Dendritic cell treated with granulocyte-macrophage colony-stimulating factor and Interleukin-4, amounts not matched to agents 40 ng/mL and 50 ng/mL, for 4 days (primary cell): ENCODE measurements around the gene ST13.
"Not testable (repeated sequence)": the region's sequence is repeated elsewhere in the genome, so short reads cannot be mapped to it uniquely, and the experiment has no call there.

Source experiments
- H3K27ac Mint-ChIP-seq: one replicate; pipeline ENCODE4 v1.8.0; 2022; ENCODE audit warnings: mild to moderate bottlenecking, mixed read lengths
- H3K27me3 Mint-ChIP-seq: one replicate; pipeline ENCODE4 v1.8.0; 2022; ENCODE audit warnings: mild to moderate bottlenecking, mixed read lengths
- H3K36me3 Mint-ChIP-seq: one replicate; pipeline ENCODE4 v1.8.0; 2022; ENCODE audit warnings: low read depth, mixed read lengths
- H3K4me1 Mint-ChIP-seq: one replicate; pipeline ENCODE4 v1.8.0; 2022; ENCODE audit warnings: low read depth, mixed read lengths
- H3K4me3 Mint-ChIP-seq: one replicate; pipeline ENCODE4 v1.8.0; 2022; ENCODE audit warnings: mild to moderate bottlenecking, moderate library complexity, mixed read lengths
- H3K9me3 Mint-ChIP-seq: one replicate; pipeline ENCODE4 v1.8.0; 2022; ENCODE audit warnings: mixed read lengths
- intact Hi-C: fragments of 100-400 bp; cut with micrococcal nuclease; formaldehyde crosslinking; loops from one replicate; pipeline ENCODE4 v1.15.0; 2022

Gene ST13

DNA sequence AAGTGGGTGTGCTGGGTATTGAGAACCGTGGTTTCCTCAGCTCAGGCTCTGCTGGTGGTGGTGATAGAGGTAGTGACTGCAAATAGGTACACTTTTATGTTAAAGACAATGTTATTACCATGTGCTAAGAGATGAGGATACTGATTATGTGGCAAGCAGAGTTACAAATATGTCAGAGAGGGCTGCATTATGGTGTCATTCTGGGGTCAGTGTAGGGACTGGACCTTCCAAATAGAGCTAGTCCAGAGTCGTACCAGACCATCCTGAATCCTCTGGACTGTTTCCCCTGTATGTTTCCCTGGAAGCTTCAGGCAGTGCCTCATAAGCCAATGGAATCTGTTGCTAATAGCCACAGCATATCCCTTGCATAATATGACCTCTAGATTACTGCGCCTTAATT is 5.6 kb upstream of the ST13 start, which contains the start of gene DNAJB7:
DNAJB7 (minus strand) TSS at position 101 of the 400 bp plus-strand sequence. CDS start 119 bp downstream, outside the sequence.
- Mint-ChIP-seq H3K4me1 (peaks cover 54% of the 10 kb centered on the region), H3K4me3 (no peak within 1 kb of the TSS), H3K27ac (peak within 1 kb of the TSS; percentile 50), H3K36me3 (peaks cover 22% of the 10 kb centered on the region), H3K9me3 (no peaks in the 10 kb centered on the region), H3K27me3 (no peaks in the 10 kb centered on the region)
- intact Hi-C loops, result no loop called here

- Mint-ChIP-seq H3K36me3 (peaks cover 41% of the 10 kb centered on the region), H3K27me3 (no peaks in the 10 kb centered on the region), H3K4me1 (peaks cover 37% of the 10 kb centered on the region), H3K9me3 (no peaks in the 10 kb centered on the region), H3K27ac (peak overlapping the region; percentile 99), H3K4me3 (peak overlapping the region; percentile 99)
- intact Hi-C loops, result loop anchor here (5.0 kb wide), 1 partner anchor 430 kb away; the partner anchor contains the start of gene RANGAP1
Observed at GRCh38 chr22:40857309-40857855, 943 bp upstream of the ST13 start.

DNA sequence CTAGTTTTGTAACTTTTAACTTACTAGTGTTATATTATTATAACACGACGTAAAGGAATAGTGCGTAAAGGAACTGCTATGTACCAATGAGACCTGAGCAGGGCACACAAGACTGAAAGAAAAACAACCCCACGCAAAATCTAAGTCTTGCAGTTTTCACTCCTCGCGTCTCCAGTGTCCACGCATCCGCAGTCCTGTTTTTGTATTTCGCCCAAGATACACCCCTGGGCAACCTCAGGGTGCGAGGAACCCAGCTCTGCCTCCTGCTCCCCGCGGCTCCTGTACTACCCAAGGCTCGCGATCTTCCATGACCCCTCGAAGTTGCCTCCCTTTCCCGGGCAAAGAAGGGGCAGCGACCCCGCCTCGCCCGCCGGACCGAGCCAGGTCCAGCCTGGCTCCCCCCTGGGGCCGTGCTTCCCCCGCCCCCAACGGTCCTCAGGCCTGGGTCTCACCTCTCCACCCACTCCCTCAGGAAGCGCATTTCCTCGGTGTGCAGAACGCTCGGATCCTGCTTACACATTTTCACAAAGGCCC is 393 bp downstream of the ST13 start:
- Mint-ChIP-seq H3K9me3 (no peaks in the 10 kb centered on the region), H3K4me3 (peak overlapping the region; percentile 99), H3K36me3 (peaks cover 35% of the 10 kb centered on the region), H3K27me3 (no peaks in the 10 kb centered on the region), H3K27ac (peak overlapping the region; percentile 99), H3K4me1 (peaks cover 40% of the 10 kb centered on the region)
- intact Hi-C loops, result loop anchor here (2.0 to 5.0 kb wide), 2 partner anchors 43 to 431 kb away; partner anchors contain the start of gene RANGAP1

DNA sequence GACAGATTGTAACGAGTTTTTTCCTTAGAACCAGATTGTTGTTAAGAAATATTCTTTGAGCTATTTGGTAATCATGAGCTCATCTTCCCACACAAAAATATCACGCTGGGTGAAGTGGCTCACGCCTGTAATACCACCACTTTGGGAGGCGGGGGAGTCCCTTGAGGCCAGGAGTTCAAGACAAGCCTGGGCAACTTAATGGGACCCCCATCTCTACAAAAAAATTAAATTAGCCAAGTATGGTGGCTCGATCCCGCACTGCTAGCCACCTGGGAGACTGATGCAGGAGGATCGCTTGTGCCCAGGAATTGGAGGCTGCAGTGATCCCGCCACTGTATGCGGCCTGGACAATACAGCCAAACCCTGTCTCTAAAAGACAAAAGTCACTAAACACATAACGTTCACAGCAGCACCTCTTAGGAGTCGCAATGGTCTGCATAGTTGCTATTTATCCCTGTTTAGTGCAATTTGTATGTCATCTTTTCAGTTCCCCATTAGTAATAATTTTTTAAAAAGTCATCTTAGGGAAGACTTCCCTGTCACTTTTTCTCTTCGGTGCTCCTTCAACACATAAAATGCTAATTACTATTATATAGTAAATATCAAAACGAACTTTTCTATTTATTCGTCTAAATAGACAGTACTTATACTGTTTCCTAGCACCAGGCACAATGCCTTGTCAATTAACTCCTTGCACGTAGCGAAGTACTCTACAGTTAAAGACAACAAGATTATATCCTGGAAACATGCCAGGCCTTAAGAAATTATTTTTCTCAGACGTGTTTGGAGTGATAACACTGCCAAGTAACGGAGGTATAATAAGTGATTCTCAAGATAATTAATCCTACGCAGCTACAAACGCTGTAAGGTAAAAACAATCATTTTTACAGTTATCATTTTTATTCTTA is 1.1 kb downstream of the ST13 start:
- intact Hi-C loops, result loop anchor here (2.0 to 5.0 kb wide), 2 partner anchors 43 to 432 kb away; partner anchors contain the start of gene RANGAP1
- Mint-ChIP-seq H3K4me3 (peak overlapping the region; percentile 74), H3K27me3 (no peaks in the 10 kb centered on the region), H3K9me3 (no peaks in the 10 kb centered on the region), H3K4me1 (peaks cover 41% of the 10 kb centered on the region), H3K27ac (peak overlapping the region; percentile 99), H3K36me3 (peaks cover 35% of the 10 kb centered on the region)

- Mint-ChIP-seq H3K9me3 (no peaks in the 10 kb centered on the region), H3K36me3 (peaks cover 49% of the 10 kb centered on the region), H3K27me3 (no peaks in the 10 kb centered on the region), H3K4me3 (no peak overlapping the region), H3K27ac (no peak overlapping the region), H3K4me1 (peaks cover 38% of the 10 kb centered on the region)
- intact Hi-C loops, result loop anchor here (2.0 to 5.0 kb wide), 2 partner anchors 37 to 45 kb away; partner anchors contain the start of gene SLC25A17
Observed at GRCh38 chr22:40853961-40854360, 2.5 kb downstream of the ST13 start.

DNA sequence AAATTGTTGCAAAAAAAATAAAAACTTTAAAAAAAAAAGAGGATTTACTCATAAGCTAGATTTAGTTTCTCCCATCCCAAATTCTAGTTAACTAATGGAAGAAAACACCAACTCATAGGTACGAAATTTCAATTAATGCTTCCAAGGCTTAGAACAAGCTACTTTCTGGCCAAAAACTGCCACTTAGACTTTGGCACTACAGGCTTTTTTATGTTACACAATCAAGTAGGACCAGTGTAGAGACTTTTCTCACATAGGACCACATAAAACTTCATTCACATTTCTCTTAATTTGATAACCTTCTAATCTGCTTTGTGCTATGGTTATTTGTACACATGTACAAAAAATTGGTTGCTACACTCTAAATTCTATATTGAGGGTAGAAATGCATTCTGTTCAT is 3.1 kb downstream of the ST13 start:
- Mint-ChIP-seq H3K36me3 (peaks cover 55% of the 10 kb centered on the region), H3K4me1 (peaks cover 35% of the 10 kb centered on the region), H3K27me3 (no peaks in the 10 kb centered on the region), H3K4me3 (no peak overlapping the region), H3K9me3 (no peaks in the 10 kb centered on the region), H3K27ac (no peak overlapping the region)
- intact Hi-C loops, result loop anchor here (5.0 kb wide), 1 partner anchor 36 kb away; the partner anchor contains the start of gene SLC25A17

- H3K27me3 Mint-ChIP-seq, intact Hi-C loops, H3K4me3 Mint-ChIP-seq, H3K27ac Mint-ChIP-seq, H3K9me3 Mint-ChIP-seq, H3K4me1 Mint-ChIP-seq: not testable (repeated sequence)
- peaks cover 96% of the 10 kb centered on the region for H3K36me3 Mint-ChIP-seq
Observed at GRCh38 chr22:40845816-40846215, 10.6 kb downstream of the ST13 start.

DNA sequence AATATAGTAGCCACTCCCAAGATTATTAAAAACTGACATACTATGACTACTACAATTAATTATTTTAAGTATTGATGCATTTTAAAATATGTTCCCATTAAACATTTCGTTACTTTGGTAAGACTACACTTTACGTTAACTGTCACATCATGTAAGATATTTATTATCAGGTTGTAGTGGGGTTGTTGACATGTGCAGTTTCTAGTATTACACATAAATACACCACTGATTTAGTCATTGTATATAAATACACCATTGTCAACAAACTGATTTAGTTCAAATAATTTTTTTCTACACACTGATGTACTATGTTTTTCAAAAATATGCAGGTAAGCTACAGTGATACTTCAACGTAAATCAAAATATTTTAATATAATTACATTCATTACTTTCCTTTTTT is 11.5 kb downstream of the ST13 start:
- intact Hi-C loops, result no loop called here
- Mint-ChIP-seq H3K27ac (no peak overlapping the region), H3K36me3 (peaks cover 97% of the 10 kb centered on the region), H3K27me3 (no peaks in the 10 kb centered on the region), H3K9me3 (no peaks in the 10 kb centered on the region), H3K4me1 (peaks cover 6% of the 10 kb centered on the region), H3K4me3 (no peak overlapping the region)

DNA sequence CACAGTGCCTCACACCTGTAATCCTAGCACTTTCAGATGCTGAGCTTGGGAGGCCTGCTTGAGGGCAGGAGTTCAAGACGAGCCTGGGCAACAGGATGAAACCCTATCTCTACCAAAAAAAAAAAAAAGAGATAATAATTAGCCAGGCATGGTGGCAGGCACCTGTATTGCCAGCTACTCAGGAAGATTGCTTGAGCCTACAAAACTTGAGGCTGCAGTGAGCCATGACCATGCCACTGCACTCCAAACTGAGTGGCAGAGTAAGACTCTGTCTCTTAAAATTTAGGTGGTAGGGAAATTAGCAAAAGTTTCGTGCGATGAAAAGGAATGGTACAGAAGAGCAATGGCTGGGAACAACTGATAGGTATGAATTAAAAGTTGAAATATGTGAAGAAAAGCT is 18.0 kb downstream of the ST13 start:
- Mint-ChIP-seq H3K27me3 (no peaks in the 10 kb centered on the region), H3K9me3 (no peaks in the 10 kb centered on the region), H3K36me3 (peaks cover 97% of the 10 kb centered on the region), H3K27ac (no peak overlapping the region), H3K4me1 (peaks cover 6% of the 10 kb centered on the region), H3K4me3 (no peak overlapping the region)
- intact Hi-C loops, result no loop called here

- peaks cover 94% of the 10 kb centered on the region for H3K36me3 Mint-ChIP-seq
- H3K9me3 Mint-ChIP-seq, result no peaks in the 10 kb centered on the region
- no peak overlapping the region for H3K4me3 Mint-ChIP-seq
- H3K27me3 Mint-ChIP-seq, result no peaks in the 10 kb centered on the region
- no peak overlapping the region for H3K27ac Mint-ChIP-seq
- no peaks in the 10 kb centered on the region for H3K4me1 Mint-ChIP-seq
- intact Hi-C loops, result loop anchor here (5.0 kb wide), 1 partner anchor 328 kb away; no protein-coding TSS in a partner anchor
Observed at GRCh38 chr22:40834619-40835018, 21.8 kb downstream of the ST13 start.

DNA sequence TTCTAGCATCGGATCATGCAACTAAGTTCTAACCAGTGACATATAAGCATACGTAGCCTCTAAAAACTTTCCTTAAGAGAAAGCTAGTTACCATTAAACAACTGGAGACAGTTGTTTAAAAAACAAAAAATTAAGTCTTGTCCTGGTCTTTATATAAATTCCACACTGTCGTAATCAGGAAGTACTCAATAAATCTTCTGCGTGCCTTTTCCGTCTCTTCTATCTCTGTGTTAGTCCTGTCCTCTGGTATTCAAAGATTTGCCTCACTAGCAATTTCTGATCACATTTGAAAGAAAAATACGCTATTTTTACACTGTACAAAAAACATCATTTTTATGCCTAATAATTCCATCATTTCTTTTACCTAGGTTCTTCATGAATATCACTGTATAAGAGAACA is 27.3 kb downstream of the ST13 start:
- no peaks in the 10 kb centered on the region for H3K9me3 Mint-ChIP-seq
- intact Hi-C loops, result no loop called here
- H3K27ac Mint-ChIP-seq, result no peak overlapping the region
- H3K27me3 Mint-ChIP-seq, result no peaks in the 10 kb centered on the region
- peaks cover 83% of the 10 kb centered on the region for H3K36me3 Mint-ChIP-seq
- no peak overlapping the region for H3K4me3 Mint-ChIP-seq
- no peaks in the 10 kb centered on the region for H3K4me1 Mint-ChIP-seq

DNA sequence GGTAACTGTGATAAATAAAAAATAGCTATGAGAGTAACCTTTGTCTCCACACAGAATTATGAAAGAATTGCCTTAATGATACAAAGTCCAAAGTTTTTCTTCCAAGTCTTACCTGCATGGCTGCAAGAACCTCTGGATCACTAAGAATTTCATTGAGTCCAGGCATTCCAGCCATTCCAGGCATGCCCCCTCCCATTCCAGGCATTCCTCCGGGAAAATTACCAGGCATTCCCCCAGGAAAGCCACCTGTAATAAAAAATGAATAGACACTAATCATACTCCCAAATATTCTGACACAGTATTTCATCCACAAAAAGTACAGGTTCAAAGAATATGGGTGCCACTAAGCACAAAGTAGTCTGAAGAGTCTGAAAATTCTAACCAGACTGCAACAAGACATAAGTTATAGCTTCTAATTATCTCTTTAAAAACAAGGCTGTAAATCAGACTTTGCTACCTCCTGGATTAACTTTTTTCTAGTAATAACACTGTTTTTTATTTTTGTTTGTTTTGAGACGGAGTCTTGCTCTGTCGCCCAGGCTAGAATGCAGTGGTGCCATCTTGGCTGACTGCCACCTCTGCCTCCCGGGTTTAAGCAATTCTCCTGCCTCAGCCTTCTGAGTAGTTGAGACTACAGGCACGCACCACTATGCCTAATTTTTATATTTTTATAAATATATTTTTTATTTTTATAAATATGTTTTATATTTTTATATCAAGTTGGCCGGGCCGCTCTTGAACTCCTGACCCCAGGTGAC is 29.3 kb downstream of the ST13 start:
- no peaks in the 10 kb centered on the region for H3K4me1 Mint-ChIP-seq
- no peak overlapping the region for H3K4me3 Mint-ChIP-seq
- no peaks in the 10 kb centered on the region for H3K27me3 Mint-ChIP-seq
- H3K9me3 Mint-ChIP-seq, result no peaks in the 10 kb centered on the region
- H3K27ac Mint-ChIP-seq, result no peak overlapping the region
- intact Hi-C loops, result no loop called here
- H3K36me3 Mint-ChIP-seq, result peaks cover 72% of the 10 kb centered on the region

DNA sequence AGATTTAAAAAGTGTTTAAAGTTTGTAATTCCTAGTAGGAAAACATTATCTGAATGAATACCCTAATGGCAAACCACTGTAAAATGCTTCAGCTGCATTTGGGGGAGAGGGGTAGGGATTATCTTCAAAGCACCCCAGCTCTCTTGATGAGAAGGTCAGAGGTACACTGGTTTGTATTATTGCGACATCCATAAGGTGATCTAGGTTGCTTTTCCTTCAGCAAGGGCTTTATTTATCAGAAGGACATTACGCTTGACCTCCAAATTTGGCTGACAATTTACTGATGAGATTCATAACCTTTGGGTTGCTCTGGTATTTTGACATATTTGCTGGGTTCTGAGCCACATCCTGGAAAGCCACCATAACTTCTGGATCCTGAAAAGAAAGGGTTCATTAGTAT is 30.1 kb downstream of the ST13 start:
- peaks cover 63% of the 10 kb centered on the region for H3K36me3 Mint-ChIP-seq
- H3K27ac Mint-ChIP-seq, H3K4me3 Mint-ChIP-seq, intact Hi-C loops, H3K27me3 Mint-ChIP-seq, H3K4me1 Mint-ChIP-seq, H3K9me3 Mint-ChIP-seq: not testable (repeated sequence)
